Gastroesophageal sphincter (tissue), 4 donors: Measurements from ENCODE around the gene JAM3. TPM values are rescaled to one million over a fixed set of nuclear protein-coding genes. Genes with fewer than 3 reads are reported as not detected.

Experiments used
- ATAC-seq: fragments of 150-250 bp; one replicate; pipeline ENCODE4 v1.9.1; 2016; ENCODE audit warnings: mild to moderate bottlenecking, moderate library complexity
- H3K27ac ChIP-seq, 4 donors: fragments of 200-600 bp; sonication (generic) in 3 of 4; 1 replicate in 3 of 4; 2 replicates in 1 of 4; pipeline ENCODE4 v1.5.1; 2016 to 2019
- H3K27me3 ChIP-seq: fragments of 200-600 bp; sonication (generic); one replicate; pipeline ENCODE4 v1.5.1; 2019
- H3K36me3 ChIP-seq, 2 donors: fragments of 200-600 bp; sonication (generic); one replicate each; pipeline ENCODE4 v1.5.1; 2019; ENCODE audit warnings: control low read depth in 1 of 2
- H3K4me1 ChIP-seq, 3 donors: fragments of 200-600 bp; sonication (generic); 1 replicate in 2 of 3; 2 replicates in 1 of 3; pipeline ENCODE4 v1.5.1; 2016 to 2019; ENCODE audit warnings: control low read depth in 2 of 3
- H3K4me3 ChIP-seq, 2 donors: fragments of 200-600 bp; sonication (generic); one replicate each; pipeline ENCODE4 v1.5.1; 2019; ENCODE audit warnings: mild to moderate bottlenecking in 1 of 2, moderate library complexity in 1 of 2
- H3K9me3 ChIP-seq, 3 donors: fragments of 200-600 bp; sonication (generic); one replicate each; pipeline ENCODE4 v1.5.1; 2017 to 2019; ENCODE audit warnings: control low read depth in 2 of 3
- CTCF ChIP-seq, 4 experiments: fragments of 200-600 bp in 2 of 4; fragments of 450-650 bp in 2 of 4; sonication (generic) in 1 of 4; IDR thresholded peaks; one replicate each; pipeline ENCODE4 v1.5.1; 2017 to 2019; ENCODE audit warnings: antibody characterized with exemption in 4 of 4, mild to moderate bottlenecking in 2 of 4, moderate library complexity in 2 of 4
- EP300 ChIP-seq: sonication (generic); formaldehyde crosslinking; IDR thresholded peaks from one replicate; pipeline ENCODE4 v1.6.1; 2017; ENCODE audit warnings: antibody characterized with exemption, mild to moderate bottlenecking
- POLR2A ChIP-seq, 2 donors: fragments of 450-650 bp; IDR thresholded peaks; one replicate each; pipeline ENCODE4 v1.6.1; 2017; ENCODE audit warnings: antibody characterized with exemption in 2 of 2, mild to moderate bottlenecking in 2 of 2, moderate library complexity in 1 of 2
- POLR2AphosphoS5 ChIP-seq: sonication (generic); formaldehyde crosslinking; IDR thresholded peaks from one replicate; pipeline ENCODE4 v1.6.1; 2017; ENCODE audit warnings: antibody characterized with exemption
- WGBS, 2 donors: methylation state at CpG; one replicate each; pipeline ENCODE4 v1.1.5; 2018; ENCODE audit warnings: low coverage in 1 of 2; 5-methylcytosine and 5-hydroxymethylcytosine counted together
- total RNA-seq, 4 donors: library from RNA; depleted of rRNA; stranded (reverse); fragments of >200 nt; gene quantifications; one replicate each; pipeline ENCODE4 v1.1.0, GENCODE V29; 2016

The JAM3 gene
- total RNA-seq, 4 donors from 2014 or later = 91.0 to 163 (median 104) TPM

- Histone ChIP-seq H3K4me3 (no peak overlapping the region), H3K36me3 (no peaks in the 10 kb centered on the region), H3K9me3 (no peaks in the 10 kb centered on the region), H3K4me1 (peaks cover 13 to 64% (median 24%) of the 10 kb centered on the region in 3 donors), H3K27ac (peak overlapping the region in 2 of 4 donors; percentile 31 to 90), H3K27me3 (no peaks in the 10 kb centered on the region)
- ATAC-seq = no peak
- TF ChIP-seq POLR2AphosphoS5 = no peak
- TF ChIP-seq EP300 = no peak
- no peak for TF ChIP-seq POLR2A (IDR thresholded peaks at IDR 0.05)
- TF ChIP-seq CTCF (IDR thresholded peaks at IDR 0.05) = no peak
Observed at GRCh38 chr11:134118006-134118405, 49.1 kb downstream of the JAM3 start.

DNA sequence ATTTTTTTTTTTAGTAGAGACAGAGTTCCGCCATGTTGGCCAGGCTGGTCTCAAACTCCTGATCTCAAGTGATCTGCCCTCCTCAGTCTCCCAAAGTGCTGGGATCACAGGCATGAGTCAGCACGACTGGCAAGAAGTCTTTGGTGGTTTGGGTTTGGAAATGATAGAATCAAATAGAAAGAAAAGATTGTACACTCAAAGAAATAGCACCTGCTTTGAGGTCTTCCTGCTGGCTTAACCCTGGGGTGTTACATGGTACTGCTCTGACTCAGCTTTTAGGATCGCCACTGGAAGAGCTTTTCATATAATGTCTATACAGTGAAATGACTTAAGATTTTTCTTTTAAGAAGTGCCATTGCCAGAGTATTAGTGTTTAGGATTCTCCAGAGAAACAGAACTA, 50.2 kb downstream of the JAM3 start:
- 62 to 75% methylated on average over 2 of the region's 3 CpGs for WGBS, 2 donors
- Histone ChIP-seq H3K9me3 (no peaks in the 10 kb centered on the region), H3K4me1 (peaks cover 13 to 75% (median 27%) of the 10 kb centered on the region in 3 donors), H3K27ac (peak overlapping the region; percentile 85 to 97 (median 88)), H3K4me3 (no peak overlapping the region), H3K36me3 (no peaks in the 10 kb centered on the region), H3K27me3 (no peaks in the 10 kb centered on the region)
- TF ChIP-seq EP300 = no peak
- no peak for TF ChIP-seq CTCF (IDR thresholded peaks at IDR 0.05)
- no peak for TF ChIP-seq POLR2AphosphoS5
- no peak for TF ChIP-seq POLR2A (IDR thresholded peaks at IDR 0.05)
- no peak for ATAC-seq

GRCh38 chr11:134120143-134120850, 51.4 kb downstream of the JAM3 start:
- Histone ChIP-seq H3K27me3 (no peaks in the 10 kb centered on the region), H3K27ac (peak overlapping the region; percentile 85 to 97 (median 88)), H3K9me3 (no peaks in the 10 kb centered on the region), H3K4me1 (peaks cover 13 to 87% (median 27%) of the 10 kb centered on the region in 3 donors), H3K36me3 (no peaks in the 10 kb centered on the region), H3K4me3 (peak overlapping the region; percentile 30 to 33)
- TF ChIP-seq CTCF (IDR thresholded peaks at IDR 0.05) = no peak
- TF ChIP-seq POLR2AphosphoS5 = peak; percentile 84
- TF ChIP-seq POLR2A (IDR thresholded peaks at IDR 0.05) = no peak
- no peak for TF ChIP-seq EP300
- peak; percentile 87 for ATAC-seq
- WGBS, 2 donors = 2 to 7% methylated on average over 9 to 10 of the region's 13 CpGs

DNA sequence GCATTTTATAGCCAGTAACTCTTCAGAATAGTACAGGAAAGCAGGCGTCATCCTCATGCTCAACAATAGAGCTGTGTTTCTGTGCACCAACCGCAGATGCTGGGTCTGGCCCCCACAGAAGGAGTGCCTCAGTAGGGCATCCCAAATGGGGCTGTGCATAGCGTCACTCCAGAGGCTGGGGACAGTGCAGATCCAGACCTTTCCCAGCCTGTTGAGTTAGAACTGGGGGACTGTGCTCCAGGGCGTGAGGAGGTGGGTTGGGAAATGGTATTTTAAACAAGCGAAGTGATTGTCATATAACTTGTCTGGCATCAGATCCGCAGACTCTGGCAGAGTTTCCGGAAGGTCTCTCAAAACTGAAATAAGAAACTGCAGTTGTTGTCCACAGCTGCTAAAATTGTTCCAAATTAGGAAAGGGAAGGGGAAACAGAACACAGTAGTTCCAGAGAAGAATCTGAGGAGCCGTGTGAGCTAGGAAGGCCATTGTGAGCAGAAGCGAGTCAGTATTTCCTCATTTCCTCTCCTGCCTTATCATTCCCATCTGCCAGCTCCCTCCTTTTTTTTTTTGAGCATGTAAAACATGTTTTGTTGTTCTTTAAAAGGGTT, 52.2 kb downstream of the JAM3 start:
- peaks cover 13 to 94% (median 28%) of the 10 kb centered on the region in 3 donors for H3K4me1 ChIP-seq
- peak overlapping the region; percentile 14 to 30 for H3K4me3 ChIP-seq
- WGBS, 2 donors = 0 to 9% methylated on average over 7 to 9 of the region's 9 CpGs
- peak overlapping the region; percentile 85 to 97 (median 88) for H3K27ac ChIP-seq
- H3K36me3 ChIP-seq = no peaks in the 10 kb centered on the region
- peak in 1 of 4 experiments; percentile 4 for TF ChIP-seq CTCF (IDR thresholded peaks at IDR 0.05)
- TF ChIP-seq POLR2A (IDR thresholded peaks at IDR 0.05) = no peak
- TF ChIP-seq EP300 = no peak
- H3K9me3 ChIP-seq = no peaks in the 10 kb centered on the region
- H3K27me3 ChIP-seq = no peaks in the 10 kb centered on the region
- ATAC-seq = peak; percentile 24
